Measurements from ENCODE around the gene EFCAB9. TPM values are rescaled to one million over a fixed set of nuclear protein-coding genes. Genes with fewer than 3 reads are reported as not detected.
A peak's percentile ranks its signal among the peaks of the same experiment; 100 is the strongest.

The EFCAB9 gene
- total RNA-seq, 1 donor from 2014 or later = not detected

GRCh38 chr5:172235827-172236736 lies 42.1 kb downstream of the EFCAB9 start:
- peak; percentile 12 for DNase-seq (ENCODE audit: low read depth)

- no peak for DNase-seq (ENCODE audit: low read depth)
These were observed 44.4 kb downstream of the EFCAB9 start for GRCh38 chr5:172238334-172238733.

GRCh38 chr5:172243302-172243701 lies 49.3 kb downstream of the EFCAB9 start:
- DNase-seq (ENCODE audit: low read depth) = no peak

- DNase-seq (ENCODE audit: low read depth) = no peak
These were observed 51.1 kb downstream of the EFCAB9 start for GRCh38 chr5:172245046-172245445.

- DNase-seq (ENCODE audit: low read depth) = no peak
These were observed 51.7 kb downstream of the EFCAB9 start for GRCh38 chr5:172245703-172246125.

- DNase-seq (ENCODE audit: low read depth) = no peak
These were observed 54.7 kb downstream of the EFCAB9 start for GRCh38 chr5:172248637-172249036.

GRCh38 chr5:172251419-172251818 lies 57.4 kb downstream of the EFCAB9 start:
- no peak for DNase-seq (ENCODE audit: low read depth)

- no peak for DNase-seq (ENCODE audit: low read depth)
These were observed 58.5 kb downstream of the EFCAB9 start for GRCh38 chr5:172252501-172252900.

Other genes starting within 250 kb of the EFCAB9 start
- 101 and 114 TPM in 2 replicates for gene FBXW11, start 187.5 kb upstream of the EFCAB9 start, total RNA-seq
- 20.1 and 23.5 TPM in 2 replicates for gene STK10, start 5.9 kb upstream of the EFCAB9 start, total RNA-seq
- gene UBTD2, start 89.6 kb downstream of the EFCAB9 start, total RNA-seq = 50.2 and 54.0 TPM in 2 replicates